OCI-LY1 (cell line): ENCODE measurements around the gene CBX4.
A peak's percentile ranks its signal among the peaks of the same experiment; 100 is the strongest.

ENCODE experiments used
- H2AFZ ChIP-seq: fragments of 200-600 bp; sonication (generic), shearing (Covaris generic); 2 replicates; pipeline ENCODE4 v1.6.0; 2014; ENCODE audit warnings: antibody characterized with exemption, mild to moderate bottlenecking, low read length
- H3F3A ChIP-seq: fragments of 200-600 bp; sonication (generic), shearing (Covaris generic); 2 replicates; pipeline ENCODE4 v1.6.0; 2014; ENCODE audit warnings: mild to moderate bottlenecking, antibody characterized with exemption, low read length, moderate library complexity; ENCODE audit not compliant: insufficient read depth
- H3K27ac ChIP-seq: fragments of 200-600 bp; sonication (generic); 2 replicates; pipeline ENCODE4 v1.5.1; 2014; ENCODE audit warnings: low read length, mixed run types, mild to moderate bottlenecking, low read depth; ENCODE audit not compliant: poor library complexity, severe bottlenecking
- H3K27me3 ChIP-seq: fragments of 200-600 bp; sonication (generic); 2 replicates; pipeline ENCODE4 v1.6.0; 2014; ENCODE audit warnings: antibody characterized with exemption, mild to moderate bottlenecking, low read length, moderate library complexity; ENCODE audit not compliant: insufficient read depth
- H3K36me3 ChIP-seq: fragments of 200-600 bp; sonication (generic); 2 replicates; pipeline ENCODE4 v1.6.1; 2014; ENCODE audit warnings: mild to moderate bottlenecking, antibody characterized with exemption, low read length, moderate library complexity, mixed read lengths; ENCODE audit not compliant: insufficient read depth
- H3K4me1 ChIP-seq: fragments of 200-600 bp; sonication (generic); 2 replicates; pipeline ENCODE4 v1.5.1; 2014; ENCODE audit warnings: mild to moderate bottlenecking, low read length, moderate library complexity; ENCODE audit not compliant: insufficient read depth, severe bottlenecking
- H3K4me2 ChIP-seq: fragments of 200-600 bp; sonication (generic), shearing (Covaris generic); 2 replicates; pipeline ENCODE4 v1.6.1; 2014; ENCODE audit warnings: low read length
- H3K4me3 ChIP-seq: fragments of 200-600 bp; sonication (generic); 2 replicates; pipeline ENCODE4 v1.5.1; 2014; ENCODE audit warnings: low read length, low read depth, mild to moderate bottlenecking, mixed read lengths; ENCODE audit not compliant: poor library complexity, severe bottlenecking
- H3K79me2 ChIP-seq: fragments of 200-600 bp; shearing (Covaris generic); 2 replicates; pipeline ENCODE4 v1.6.1; 2016; ENCODE audit warnings: mixed run types, low read length, mixed read lengths; ENCODE audit not compliant: insufficient read depth
- H3K9ac ChIP-seq: fragments of 200-600 bp; sonication (generic), shearing (Covaris generic); 2 replicates; pipeline ENCODE4 v1.6.1; 2014; ENCODE audit warnings: mild to moderate bottlenecking, low read length, mixed read lengths
- H3K9me2 ChIP-seq: fragments of 200-600 bp; sonication (generic), shearing (Covaris generic); 2 replicates; pipeline ENCODE4 v1.6.1; 2014; ENCODE audit warnings: low read depth, mild to moderate bottlenecking, low read length, mixed read lengths
- H3K9me3 ChIP-seq: fragments of 200-600 bp; shearing (Covaris generic); 2 replicates; pipeline ENCODE4 v1.6.1; 2014; ENCODE audit warnings: low read length, mixed read lengths
- H4K20me1 ChIP-seq: fragments of 200-600 bp; sonication (generic), shearing (Covaris generic); 2 replicates; pipeline ENCODE4 v1.6.0; 2016; ENCODE audit warnings: mild to moderate bottlenecking, low read length; ENCODE audit not compliant: insufficient read depth
- CTCF ChIP-seq: fragments of 200-600 bp; sonication (generic), shearing (Covaris generic); IDR thresholded peaks from 2 replicates; pipeline ENCODE4 v1.5.1; 2017; ENCODE audit warnings: mild to moderate bottlenecking, antibody characterized with exemption, low read length, moderate library complexity, mixed read lengths
- EZH2 ChIP-seq: fragments of 200-600 bp; sonication (generic), shearing (Covaris generic); IDR thresholded peaks from 2 replicates; pipeline ENCODE4 v1.8.0; 2017; ENCODE audit warnings: borderline replicate concordance, mixed run types, mild to moderate bottlenecking, antibody characterized with exemption, low read length, moderate library complexity, mixed read lengths

The CBX4 gene

DNA sequence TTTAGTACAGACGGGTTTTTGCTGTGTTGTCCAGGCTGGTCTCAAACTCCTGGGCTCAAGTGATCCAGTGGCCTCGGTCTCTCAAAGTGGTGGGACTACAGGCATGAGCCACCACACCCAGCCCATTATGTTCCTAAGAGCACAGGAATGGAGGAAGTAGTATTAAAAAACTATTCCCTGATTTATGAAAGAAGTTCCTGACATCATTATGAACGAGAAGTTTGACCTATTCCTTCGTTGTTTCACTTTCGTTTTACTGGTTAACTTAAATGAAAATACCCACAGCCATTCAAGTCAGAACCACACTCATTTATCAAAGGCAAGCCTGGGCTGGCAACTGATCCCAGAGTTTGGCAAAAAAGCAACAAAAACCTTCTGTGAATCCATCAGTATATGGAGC lies 13.5 kb upstream of the CBX4 start:
- H3K36me3 ChIP-seq: no peaks in the 10 kb centered on the region
- H3K4me2 ChIP-seq: peak overlapping the region; percentile 65
- peaks cover 8% of the 10 kb centered on the region for H3K27me3 ChIP-seq
- H3F3A ChIP-seq: no peaks in the 10 kb centered on the region
- no peaks in the 10 kb centered on the region for H3K9me2 ChIP-seq
- no peaks in the 10 kb centered on the region for H3K9me3 ChIP-seq
- H3K79me2 ChIP-seq: no peaks in the 10 kb centered on the region
- peak overlapping the region; percentile 94 for H2AFZ ChIP-seq
- H3K27ac ChIP-seq: no peak overlapping the region
- peak overlapping the region; percentile 10; the same call in 1 of the 2 replicates for H3K9ac ChIP-seq
- TF ChIP-seq CTCF: no peak
- TF ChIP-seq EZH2: no peak
- H3K4me1 ChIP-seq: peaks cover 5% of the 10 kb centered on the region
- H3K4me3 ChIP-seq: peak overlapping the region; percentile 34
- H4K20me1 ChIP-seq: no peaks in the 10 kb centered on the region

DNA sequence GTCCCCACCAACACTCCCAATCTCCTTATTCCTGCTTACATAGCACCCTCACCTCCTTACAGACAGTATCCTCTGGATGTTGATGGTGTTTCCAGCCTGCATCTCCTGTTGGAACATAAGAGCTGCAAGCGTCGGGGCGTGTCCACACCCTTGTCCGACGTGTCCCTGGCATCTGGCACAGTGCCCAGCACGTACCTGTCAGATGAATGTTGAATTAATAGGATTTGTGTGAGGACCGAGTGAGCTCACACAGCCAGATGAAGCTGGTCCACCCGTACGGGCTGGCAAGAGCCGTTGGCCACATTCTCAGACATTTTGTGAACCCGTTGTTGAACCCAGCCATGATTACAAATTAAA lies 12.2 kb upstream of the CBX4 start:
- Histone ChIP-seq H3K36me3 (no peaks in the 10 kb centered on the region), H3K9me3 (no peaks in the 10 kb centered on the region), H3K9ac (no peak overlapping the region), H3K4me1 (peaks cover 5% of the 10 kb centered on the region), H3K27me3 (peaks cover 8% of the 10 kb centered on the region), H3K4me2 (no peak overlapping the region), H2AFZ (no peak overlapping the region), H3K9me2 (no peaks in the 10 kb centered on the region), H4K20me1 (no peaks in the 10 kb centered on the region), H3K27ac (no peak overlapping the region), H3K4me3 (no peak overlapping the region), H3K79me2 (no peaks in the 10 kb centered on the region), H3F3A (no peaks in the 10 kb centered on the region)
- TF ChIP-seq EZH2: no peak
- TF ChIP-seq CTCF: no peak

- H3K9ac ChIP-seq: no peak overlapping the region
- peaks cover 5% of the 10 kb centered on the region for H3K4me1 ChIP-seq
- no peak overlapping the region for H3K4me3 ChIP-seq
- H3K9me2 ChIP-seq: no peaks in the 10 kb centered on the region
- no peaks in the 10 kb centered on the region for H3K36me3 ChIP-seq
- H3K4me2 ChIP-seq: no peak overlapping the region
- no peaks in the 10 kb centered on the region for H3K9me3 ChIP-seq
- no peaks in the 10 kb centered on the region for H3K79me2 ChIP-seq
- no peak overlapping the region for H3K27ac ChIP-seq
- H4K20me1 ChIP-seq: no peaks in the 10 kb centered on the region
- TF ChIP-seq EZH2 (no peak), CTCF (no peak)
- no peak overlapping the region for H2AFZ ChIP-seq
- H3K27me3 ChIP-seq: peaks cover 8% of the 10 kb centered on the region
- H3F3A ChIP-seq: no peaks in the 10 kb centered on the region
Measured at GRCh38 chr17:79850571-79851460, 11.6 kb upstream of the CBX4 start.
